ENCODE results near the gene KLHL10.

- TF ChIP-seq CTCF (IDR thresholded peaks at IDR 0.05; ENCODE audit: low read depth, low read length, poor library complexity, severe bottlenecking) = no peak
- TF ChIP-seq EZH2phosphoT487 (IDR thresholded peaks at IDR 0.05; ENCODE audit: borderline replicate concordance, low read length) = no peak
Observed at GRCh38 chr17:41825175-41825845, 12.3 kb upstream of the KLHL10 start.

All from DOHH2 (cell line).